Effector memory CD8-positive, alpha-beta T cell (primary cell): ENCODE data around the gene APOL4.
"Not testable (repeated sequence)": the region's sequence is repeated elsewhere in the genome, so short reads cannot be mapped to it uniquely, and the experiment has no call there.

Experiments used
- ATAC-seq: fragments of 150-1000 bp; cut with Tn5 transposase; replicated peaks from 2 replicates; pipeline ENCODE4 v1.10.0; 2021; ENCODE audit warnings: mild to moderate bottlenecking, moderate library complexity
- DNase-seq, 3 experiments: peaks; one replicate each; pipeline ENCODE4 v3.0.0; 2021
- H3K27ac Mint-ChIP-seq, 2 donors: one replicate each; pipeline ENCODE4 v1.8.0; 2022; ENCODE audit warnings: mild to moderate bottlenecking in 2 of 2, mixed read lengths in 2 of 2, moderate library complexity in 2 of 2
- H3K27me3 Mint-ChIP-seq, 2 donors: one replicate each; pipeline ENCODE4 v1.8.0; 2022; ENCODE audit warnings: mixed read lengths in 2 of 2
- H3K36me3 Mint-ChIP-seq: one replicate; pipeline ENCODE4 v1.8.0; 2022; ENCODE audit warnings: mild to moderate bottlenecking, moderate library complexity, mixed read lengths; ENCODE audit not compliant: insufficient read depth
- H3K4me1 Mint-ChIP-seq, 2 donors: one replicate each; pipeline ENCODE4 v1.8.0; 2022; ENCODE audit warnings: low read depth in 2 of 2, mixed read lengths in 2 of 2
- H3K4me3 Mint-ChIP-seq, 2 donors: one replicate each; pipeline ENCODE4 v1.8.0; 2022; ENCODE audit warnings: mild to moderate bottlenecking in 2 of 2, mixed read lengths in 2 of 2, moderate library complexity in 2 of 2
- H3K9me3 Mint-ChIP-seq, 2 donors: one replicate each; pipeline ENCODE4 v1.8.0; 2022; ENCODE audit warnings: mixed read lengths in 2 of 2

Gene APOL4

DNA sequence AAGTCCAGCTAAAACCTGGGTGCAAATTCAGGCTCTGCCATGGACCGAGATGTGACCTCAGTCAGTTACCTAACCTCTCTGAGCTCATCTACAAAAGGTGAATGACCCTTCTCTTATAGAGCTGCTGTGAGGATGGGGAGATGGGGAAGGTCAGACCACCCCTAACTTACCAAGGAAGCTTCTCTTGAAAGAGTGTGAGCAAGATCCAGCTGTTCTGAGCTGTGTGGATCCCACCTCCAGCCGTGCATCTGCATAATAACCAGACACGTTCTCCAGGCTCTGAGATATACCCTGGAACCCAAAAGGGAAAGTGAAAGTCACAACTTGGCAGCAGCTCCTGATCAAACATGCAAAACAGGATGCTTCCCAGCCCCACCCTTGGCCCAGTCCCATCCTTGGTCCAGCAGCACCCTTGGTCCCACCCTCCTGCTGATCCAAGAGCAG is 41.1 kb downstream of the APOL4 start, which contains the start of gene APOL3:
Gene APOL3 (minus strand): TSS at position 257 of the 444 bp plus-strand sequence. CDS start 11,700 bp downstream, outside the sequence.
- ATAC-seq (peak; percentile 9), DNase-seq (peak in 2 of 3 experiments; percentile 39 to 53)
- Mint-ChIP-seq H3K4me3 (peak within 1 kb of the TSS; percentile 96 to 99), H3K4me1 (peaks cover 74 to 85% of the 10 kb centered on the region in 2 donors), H3K27ac (peak within 1 kb of the TSS; percentile 96 to 98), H3K9me3 (no peaks in the 10 kb centered on the region), H3K36me3 (peaks cover 99% of the 10 kb centered on the region), H3K27me3 (no peaks in the 10 kb centered on the region)

DNA sequence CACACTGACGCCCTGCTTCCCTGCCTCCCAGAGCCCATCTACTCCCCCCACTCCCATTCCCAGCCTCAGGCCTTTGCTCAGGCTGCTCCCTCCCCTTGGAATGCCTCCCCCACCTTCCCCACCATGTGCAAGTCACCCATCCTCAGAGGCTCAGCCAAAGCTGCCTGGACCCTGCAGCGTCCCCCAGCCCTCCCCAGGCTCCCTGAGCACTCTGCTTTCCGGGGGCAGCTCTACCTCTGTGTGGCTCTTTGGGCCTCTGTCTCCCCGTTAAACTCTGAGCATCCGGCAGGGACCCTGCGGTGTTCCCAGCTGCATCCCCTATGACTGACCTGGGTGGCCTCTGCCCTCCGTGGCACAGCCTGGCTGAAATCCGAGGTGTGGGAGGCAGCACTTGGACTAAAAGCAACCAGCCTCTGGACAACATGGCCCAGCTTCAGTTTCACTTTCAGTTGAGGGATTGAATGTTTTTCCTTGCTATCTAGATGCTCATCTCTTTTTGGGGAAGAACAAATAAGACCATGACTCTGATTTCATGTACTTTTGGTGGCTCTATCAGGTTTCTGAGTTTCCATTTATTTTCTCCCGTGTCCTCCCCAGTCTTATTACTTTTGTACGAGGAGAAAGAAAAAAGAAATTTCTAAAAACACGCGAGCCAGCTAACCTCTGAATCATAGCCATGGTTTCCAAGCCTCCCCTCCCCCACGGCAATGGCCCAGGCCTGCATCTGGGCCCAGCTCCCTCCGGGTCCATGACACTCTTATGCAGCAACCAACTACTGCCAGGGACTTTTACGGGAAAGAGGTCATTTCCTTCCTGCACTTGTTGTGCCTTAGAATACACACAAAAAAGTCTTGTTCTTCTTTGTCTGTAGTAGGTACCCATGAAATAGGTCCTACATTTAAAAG is 44.8 kb downstream of the APOL4 start:
- Mint-ChIP-seq H3K4me3 (peak overlapping the region; percentile 96 to 99), H3K36me3 (peaks cover 83% of the 10 kb centered on the region), H3K27ac (peak overlapping the region; percentile 96 to 98), H3K27me3 (no peaks in the 10 kb centered on the region), H3K4me1 (peaks cover 76 to 93% of the 10 kb centered on the region in 2 donors), H3K9me3 (no peaks in the 10 kb centered on the region)
- ATAC-seq (peak; percentile 52), DNase-seq (peak; percentile 54 to 72 (median 70))

DNA sequence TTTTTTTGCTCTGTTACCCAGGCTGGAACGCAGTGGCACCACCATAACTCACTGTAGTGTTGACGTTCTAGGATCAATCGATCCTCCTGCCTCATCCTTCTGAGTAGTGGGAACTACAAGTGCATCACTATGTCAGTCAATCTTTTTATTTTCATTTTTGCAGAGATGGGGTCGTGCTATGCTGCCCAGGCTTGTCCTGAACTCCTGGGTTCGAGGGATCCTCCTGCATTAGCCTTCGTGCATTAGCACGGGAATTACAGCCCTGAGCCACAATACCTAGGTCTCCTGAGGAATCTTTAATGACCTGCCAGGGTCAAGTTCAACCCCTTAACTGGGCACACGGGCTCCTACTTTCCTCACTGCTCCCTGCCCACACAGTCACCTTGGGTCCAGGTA is 45.5 kb downstream of the APOL4 start:
- DNase-seq = no peak
- no peak for ATAC-seq
- no peaks in the 10 kb centered on the region for H3K27me3 Mint-ChIP-seq
- peaks cover 84% of the 10 kb centered on the region for H3K36me3 Mint-ChIP-seq
- peak overlapping the region; percentile 96 to 98 for H3K27ac Mint-ChIP-seq
- H3K4me3 Mint-ChIP-seq = peak overlapping the region; percentile 96 to 99
- no peaks in the 10 kb centered on the region for H3K9me3 Mint-ChIP-seq
- peaks cover 76 to 93% of the 10 kb centered on the region in 2 donors for H3K4me1 Mint-ChIP-seq

- H3K27ac Mint-ChIP-seq = peak overlapping the region; percentile 96 to 98
- peaks cover 84% of the 10 kb centered on the region for H3K36me3 Mint-ChIP-seq
- peak overlapping the region; percentile 96 to 99 for H3K4me3 Mint-ChIP-seq
- H3K27me3 Mint-ChIP-seq = no peaks in the 10 kb centered on the region
- H3K4me1 Mint-ChIP-seq = peaks cover 76 to 93% of the 10 kb centered on the region in 2 donors
- no peak for DNase-seq
- no peak for ATAC-seq
- H3K9me3 Mint-ChIP-seq = no peaks in the 10 kb centered on the region
These were observed 45.9 kb downstream of the APOL4 start for GRCh38 chr22:36155702-36156101.

DNA sequence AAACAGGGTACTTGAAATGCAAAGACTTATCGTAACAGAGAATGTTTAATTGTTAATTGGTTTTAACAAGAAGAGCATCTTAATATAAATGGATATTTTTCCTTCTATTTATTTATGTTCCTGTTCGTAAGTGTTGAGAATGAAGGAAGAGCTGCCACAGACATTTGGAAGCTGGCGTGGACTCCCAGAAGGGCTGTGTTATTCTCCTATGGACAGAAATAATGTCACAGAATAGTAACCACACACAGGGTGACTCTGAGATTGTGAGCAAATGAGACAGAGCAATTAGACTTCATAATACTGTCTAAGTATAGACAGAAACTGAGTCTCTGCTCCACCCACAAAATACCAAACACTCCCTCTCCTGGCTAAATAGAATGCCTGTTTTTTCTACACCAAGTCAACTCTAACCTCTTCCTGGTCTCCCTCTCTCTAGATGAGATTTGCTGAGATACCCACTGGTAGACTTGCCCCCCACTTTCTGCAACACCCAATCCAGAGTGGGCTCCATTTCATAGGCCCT is 47.1 kb downstream of the APOL4 start:
- H3K4me1 Mint-ChIP-seq = peaks cover 75 to 91% of the 10 kb centered on the region in 2 donors
- no peak for DNase-seq

DNA sequence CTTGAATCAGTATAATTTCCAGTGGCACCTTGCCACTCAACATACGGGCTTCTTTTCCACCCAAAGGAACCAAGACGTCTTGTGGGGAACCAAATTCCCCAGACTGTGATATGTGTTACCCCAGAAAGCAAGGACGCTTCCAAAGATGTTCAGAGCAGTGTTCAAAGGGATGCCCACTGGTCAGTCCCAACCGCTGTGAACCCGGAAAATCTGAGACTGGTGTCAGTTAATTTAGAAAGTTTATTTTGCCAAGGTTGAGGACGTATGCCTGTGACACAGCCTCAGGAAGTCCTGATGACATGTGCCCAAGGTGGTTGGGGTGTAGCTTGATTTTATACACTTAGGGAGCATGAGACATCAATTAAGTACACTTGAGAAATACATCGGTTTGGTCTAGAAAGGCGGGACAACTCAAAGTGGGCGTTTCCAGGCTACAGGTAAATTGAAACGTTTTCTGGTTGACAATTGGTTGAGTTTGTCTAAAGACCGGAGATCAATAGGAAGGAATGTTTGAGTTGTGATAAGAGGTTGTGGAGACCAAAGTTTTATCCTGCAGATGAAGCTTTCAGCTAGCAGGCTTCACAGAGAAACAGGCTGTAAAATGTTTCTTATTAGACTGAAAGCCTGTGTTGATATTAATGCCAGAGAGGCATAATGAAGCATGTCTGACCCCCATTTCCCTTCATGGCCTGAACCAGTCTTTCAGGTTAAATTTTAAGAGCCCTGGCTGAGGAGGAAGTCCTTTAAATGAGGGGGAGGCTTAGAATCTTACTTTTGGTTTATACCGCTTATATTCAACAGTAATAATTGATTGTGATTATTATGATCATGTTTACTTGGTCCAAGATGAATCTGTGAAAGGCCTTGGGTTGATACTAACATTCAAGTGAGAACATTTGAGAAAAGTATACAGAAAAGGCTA is 47.8 kb downstream of the APOL4 start:
- Mint-ChIP-seq H3K4me1 (peaks cover 71 to 84% of the 10 kb centered on the region in 2 donors), H3K36me3 (peaks cover 83% of the 10 kb centered on the region), H3K27ac (peak overlapping the region; percentile 96 to 98), H3K9me3 (no peaks in the 10 kb centered on the region), H3K4me3 (peak overlapping the region; percentile 96 to 99), H3K27me3 (no peaks in the 10 kb centered on the region)
- DNase-seq (no peak), ATAC-seq (no peak)

More for the DNA sequence above, 47.1 kb downstream of the APOL4 start:
- peak overlapping the region; percentile 96 to 99 for H3K4me3 Mint-ChIP-seq
- no peak for ATAC-seq
- H3K36me3 Mint-ChIP-seq = peaks cover 84% of the 10 kb centered on the region
- H3K27me3 Mint-ChIP-seq = no peaks in the 10 kb centered on the region
- H3K9me3 Mint-ChIP-seq = no peaks in the 10 kb centered on the region
- H3K27ac Mint-ChIP-seq = peak overlapping the region; percentile 96 to 98

DNA sequence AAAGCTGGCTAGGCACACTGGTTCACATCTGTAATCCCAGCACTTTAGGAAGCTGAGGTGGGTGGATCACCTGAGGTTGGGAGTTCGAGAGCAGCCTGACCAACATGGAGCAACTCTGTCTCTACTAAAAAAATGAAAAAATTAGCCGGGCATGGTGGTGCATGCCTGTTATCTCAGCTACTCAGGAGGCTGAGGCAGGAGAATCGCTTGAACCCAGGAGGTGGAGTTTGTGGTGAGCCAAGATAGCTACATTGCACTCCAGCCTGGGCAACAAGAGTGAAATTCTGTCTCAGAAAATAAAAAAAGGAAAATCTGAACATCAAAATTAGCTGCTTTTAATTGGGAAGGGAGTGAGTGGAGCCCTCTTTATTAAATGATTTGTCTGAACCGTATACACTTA is 48.8 kb downstream of the APOL4 start:
- peak overlapping the region; percentile 96 to 98 for H3K27ac Mint-ChIP-seq
- H3K9me3 Mint-ChIP-seq, DNase-seq, H3K27me3 Mint-ChIP-seq, ATAC-seq: not testable (repeated sequence)
- peak overlapping the region; percentile 73 to 96 for H3K4me3 Mint-ChIP-seq
- H3K4me1 Mint-ChIP-seq = peaks cover 74 to 77% of the 10 kb centered on the region in 2 donors
- H3K36me3 Mint-ChIP-seq = peaks cover 83% of the 10 kb centered on the region

DNA sequence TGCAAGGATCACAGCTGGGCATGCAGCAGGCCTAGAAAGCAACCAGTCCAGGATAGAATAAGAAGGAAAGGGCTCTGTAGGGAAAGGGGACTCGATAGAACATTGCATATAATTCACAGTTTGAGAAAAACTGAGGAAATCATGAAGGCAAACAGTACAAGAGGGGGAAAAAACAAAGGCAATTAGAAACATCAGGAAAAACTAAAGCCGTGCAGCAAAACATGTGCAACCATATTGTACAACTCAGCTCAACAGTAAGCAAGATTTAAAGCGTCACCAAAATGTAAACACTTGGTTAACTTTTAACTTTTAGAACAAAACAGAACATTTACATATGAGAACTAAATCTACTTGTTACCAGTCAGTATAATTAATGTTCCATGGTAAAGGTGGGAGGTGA is 49.5 kb downstream of the APOL4 start:
- Mint-ChIP-seq H3K4me1 (peaks cover 71 to 76% of the 10 kb centered on the region in 2 donors), H3K36me3 (peaks cover 83% of the 10 kb centered on the region), H3K27me3 (no peaks in the 10 kb centered on the region), H3K9me3 (no peaks in the 10 kb centered on the region), H3K4me3 (peak overlapping the region; percentile 73 to 96), H3K27ac (peak overlapping the region; percentile 96 to 98)
- no peak for ATAC-seq
- no peak for DNase-seq

DNA sequence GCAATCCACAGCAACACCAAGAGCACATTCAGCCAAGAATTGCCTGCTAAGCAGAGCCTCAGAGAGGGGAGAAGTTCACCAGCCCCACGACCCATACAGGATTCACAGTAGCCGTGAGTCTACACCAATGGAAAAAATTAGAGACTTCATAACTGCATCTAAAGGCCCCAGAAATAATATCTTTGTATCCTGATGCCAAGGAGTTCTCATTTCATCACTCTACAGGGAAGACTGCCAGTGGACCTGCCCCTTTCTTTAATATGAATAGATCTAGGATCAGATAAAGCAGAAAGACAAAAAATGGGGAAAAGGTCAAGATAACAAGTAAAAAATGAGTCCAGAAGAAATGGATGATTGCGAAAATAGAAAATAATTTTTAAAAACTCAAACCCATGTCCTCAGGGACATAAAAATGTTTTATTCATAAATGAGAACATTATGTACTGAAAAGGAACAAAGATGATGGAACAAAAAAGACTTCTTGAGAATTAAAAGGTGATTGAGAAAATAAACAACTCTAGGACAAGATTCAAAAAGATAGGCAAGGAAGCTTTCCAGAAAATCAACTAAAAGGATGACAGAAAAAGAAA is 50.5 kb downstream of the APOL4 start:
- Mint-ChIP-seq H3K4me1 (peaks cover 64 to 68% of the 10 kb centered on the region in 2 donors), H3K9me3 (no peaks in the 10 kb centered on the region), H3K4me3 (peak overlapping the region; percentile 73 to 96), H3K27me3 (no peaks in the 10 kb centered on the region), H3K27ac (peak overlapping the region; percentile 96 to 98), H3K36me3 (peaks cover 81% of the 10 kb centered on the region)
- ATAC-seq = no peak
- DNase-seq = no peak

DNA sequence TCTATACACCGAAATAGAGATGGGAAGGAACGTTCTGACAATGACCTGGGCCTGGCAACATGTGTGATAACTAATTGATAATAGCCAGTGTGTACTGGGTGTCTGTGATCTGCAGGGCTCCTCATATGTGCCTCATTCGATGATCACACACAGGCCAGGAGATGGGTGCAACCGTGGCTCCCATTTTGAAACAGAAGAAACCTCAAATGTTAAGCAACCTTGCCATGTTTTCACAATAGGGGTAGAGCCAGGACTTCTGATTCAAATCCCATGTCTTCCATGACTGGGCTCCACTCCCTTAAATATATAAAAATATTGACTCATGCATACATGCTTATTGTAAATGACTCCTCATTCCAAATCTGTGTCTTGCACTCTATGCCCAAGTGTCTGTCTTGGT is 52.2 kb downstream of the APOL4 start:
- H3K36me3 Mint-ChIP-seq = peaks cover 87% of the 10 kb centered on the region
- no peaks in the 10 kb centered on the region for H3K27me3 Mint-ChIP-seq

GRCh38 chr22:36148411-36148810 is 53.2 kb downstream of the APOL4 start:
- ATAC-seq = no peak
- H3K4me1 Mint-ChIP-seq = peaks cover 51 to 53% of the 10 kb centered on the region in 2 donors
- peak overlapping the region in 1 of 2 donors; percentile 10 for H3K4me3 Mint-ChIP-seq
- no peaks in the 10 kb centered on the region for H3K9me3 Mint-ChIP-seq
- peak overlapping the region; percentile 75 to 98 for H3K27ac Mint-ChIP-seq
- H3K27me3 Mint-ChIP-seq = no peaks in the 10 kb centered on the region
- peaks cover 89% of the 10 kb centered on the region for H3K36me3 Mint-ChIP-seq
- no peak for DNase-seq

More for the DNA sequence above, 52.2 kb downstream of the APOL4 start:
- no peak for ATAC-seq
- Mint-ChIP-seq H3K4me3 (no peak overlapping the region), H3K27ac (peak overlapping the region; percentile 96 to 98), H3K4me1 (peaks cover 56 to 58% of the 10 kb centered on the region in 2 donors), H3K9me3 (no peaks in the 10 kb centered on the region)
- DNase-seq = no peak

GRCh38 chr22:36147196-36147791 is 54.3 kb downstream of the APOL4 start:
- Mint-ChIP-seq H3K36me3 (peaks cover 97% of the 10 kb centered on the region), H3K4me1 (peaks cover 43 to 57% of the 10 kb centered on the region in 2 donors)

More at GRCh38 chr22:36147196-36147791, 54.3 kb downstream of the APOL4 start:
- no peaks in the 10 kb centered on the region for H3K27me3 Mint-ChIP-seq
- no peak overlapping the region for H3K4me3 Mint-ChIP-seq
- H3K27ac Mint-ChIP-seq = peak overlapping the region; percentile 75 to 98
- ATAC-seq = no peak
- DNase-seq = no peak
- no peaks in the 10 kb centered on the region for H3K9me3 Mint-ChIP-seq
